AG20443 (cell line): ENCODE data around the gene PHYH.
"Not testable (repeated sequence)": the region's sequence is repeated elsewhere in the genome, so short reads cannot be mapped to it uniquely, and the experiment has no call there.

Experiments
- DNase-seq: peaks from one replicate; pipeline ENCODE4 v3.0.0; 2012; ENCODE audit warnings: low spot score, mixed read lengths

The PHYH gene

DNA sequence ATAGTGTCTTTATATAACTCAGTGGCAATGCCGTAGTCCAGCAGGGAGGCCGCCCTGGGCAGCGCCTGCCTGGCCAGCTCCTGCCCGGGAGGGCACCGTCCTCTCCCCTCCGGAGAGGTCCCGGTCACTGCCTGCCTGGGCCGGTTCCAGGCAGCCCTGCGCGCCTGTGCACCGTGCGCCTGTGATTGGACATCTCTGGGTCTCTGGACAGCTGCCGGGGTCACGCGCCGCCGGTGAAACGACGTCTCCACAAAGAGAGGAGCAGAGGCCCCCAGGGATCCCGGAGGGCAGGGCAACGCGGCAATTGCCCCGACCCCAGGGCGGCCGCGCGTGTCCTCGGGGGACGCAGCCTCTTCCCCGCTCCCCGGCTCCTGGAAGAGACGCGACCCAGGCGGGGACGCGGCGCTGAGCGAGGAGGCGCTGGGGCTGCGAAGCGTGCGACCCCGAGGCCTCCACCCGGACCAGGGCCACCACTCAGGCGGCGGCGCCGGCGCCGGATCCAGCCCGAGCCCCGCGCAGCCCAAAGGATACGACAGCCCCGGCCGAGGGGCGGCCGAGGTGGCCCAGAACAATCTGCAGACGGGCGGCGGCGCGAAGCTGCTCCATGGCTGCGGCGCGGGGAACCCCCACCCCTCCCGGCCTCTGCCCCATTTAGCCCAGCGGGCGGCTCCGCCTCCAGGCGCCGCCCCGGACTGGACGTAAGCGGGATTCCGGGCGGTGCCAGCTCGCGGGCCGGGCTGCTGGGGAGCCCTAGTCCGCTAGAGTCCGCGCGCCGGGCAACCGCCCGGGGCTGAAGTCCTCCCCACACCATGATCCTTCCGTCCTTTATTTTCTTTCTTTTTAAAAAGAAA is at the start of gene PHYH:
PHYH (minus strand) TSS at position 628 of the 851 bp plus-strand sequence; CDS start at position 606, 22 bp downstream.
- DNase-seq = peak; percentile 96

DNA sequence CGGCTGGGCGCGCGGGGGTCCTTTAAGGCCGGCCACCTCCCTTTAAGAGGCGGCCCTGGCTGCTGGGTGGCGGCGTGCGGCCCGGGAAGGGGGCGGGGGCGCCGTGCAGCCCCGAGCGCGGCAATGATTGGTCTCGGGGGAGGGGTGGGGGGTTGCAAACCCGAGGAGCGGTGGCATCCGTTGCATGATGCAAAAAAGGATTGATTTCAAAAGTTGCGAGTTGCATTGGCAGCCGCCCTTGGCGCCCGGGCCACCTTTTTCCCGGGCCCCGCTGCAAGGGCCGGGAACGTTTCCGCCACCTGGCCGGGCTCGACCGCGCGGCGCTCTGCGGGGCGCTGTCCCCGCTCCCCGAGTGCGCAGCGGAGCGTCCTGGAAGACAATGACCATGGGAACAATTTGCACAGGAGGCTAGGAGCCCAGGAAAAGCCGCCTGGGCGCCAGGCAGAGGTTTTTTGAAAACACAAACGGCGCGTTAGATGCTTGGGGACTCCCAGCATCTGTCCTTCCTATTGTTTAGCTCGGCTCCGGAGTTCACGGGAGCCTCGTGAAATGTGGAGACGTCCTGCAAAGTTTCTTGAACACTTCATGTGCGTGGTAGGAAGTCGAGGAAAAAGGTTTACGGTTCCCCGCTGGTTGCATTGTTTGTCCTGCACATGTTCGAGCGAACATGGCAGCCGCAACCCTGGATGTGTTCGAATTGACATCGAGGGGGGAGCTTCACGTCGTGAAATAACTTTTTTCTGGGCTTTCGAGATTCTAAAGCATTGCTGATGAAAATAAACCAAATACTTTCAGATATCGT is 48.6 kb upstream of the PHYH start, which contains the start of gene SEPHS1:
SEPHS1 (minus strand) TSS at position 78 of the 802 bp plus-strand sequence. CDS start 3,343 bp downstream, outside the sequence.
- DNase-seq = peak; percentile 84

DNA sequence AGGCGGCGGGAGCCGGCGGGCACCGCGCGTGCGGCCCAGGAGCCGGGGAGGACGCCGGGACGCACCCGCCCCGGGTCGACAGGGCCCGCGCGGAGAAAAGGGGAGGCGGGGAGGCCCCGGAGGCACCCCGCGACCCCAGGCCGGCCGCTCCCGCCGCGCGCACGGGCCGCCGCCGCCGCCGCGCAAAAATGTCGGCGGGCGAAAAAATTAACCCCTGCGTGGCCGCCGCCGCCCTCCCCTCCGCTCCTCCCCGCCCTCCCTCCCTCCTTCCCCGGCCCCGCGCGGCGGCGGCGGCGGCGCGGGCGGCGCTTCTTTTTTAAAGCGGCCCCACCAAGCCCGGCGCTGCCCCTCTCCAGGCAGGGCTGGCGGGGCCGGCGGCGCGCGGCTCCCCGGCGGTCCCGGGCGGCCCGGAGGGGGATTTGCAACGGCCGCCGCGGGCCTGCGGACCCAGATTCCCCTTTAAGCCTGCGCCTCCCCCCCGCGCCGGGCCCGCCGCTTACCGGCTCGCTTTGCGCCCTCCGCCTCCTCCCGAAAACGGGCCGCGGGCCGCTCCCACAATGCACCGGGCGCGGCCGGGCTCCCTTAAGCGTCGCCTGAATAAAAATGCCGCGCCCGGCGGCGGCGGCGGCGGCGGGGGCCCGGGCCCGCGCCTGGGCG is 47.8 kb upstream of the PHYH start:
- peak; percentile 85 for DNase-seq

- no peak for DNase-seq
These were observed 47.2 kb upstream of the PHYH start for GRCh38 chr10:13347043-13347499.

DNA sequence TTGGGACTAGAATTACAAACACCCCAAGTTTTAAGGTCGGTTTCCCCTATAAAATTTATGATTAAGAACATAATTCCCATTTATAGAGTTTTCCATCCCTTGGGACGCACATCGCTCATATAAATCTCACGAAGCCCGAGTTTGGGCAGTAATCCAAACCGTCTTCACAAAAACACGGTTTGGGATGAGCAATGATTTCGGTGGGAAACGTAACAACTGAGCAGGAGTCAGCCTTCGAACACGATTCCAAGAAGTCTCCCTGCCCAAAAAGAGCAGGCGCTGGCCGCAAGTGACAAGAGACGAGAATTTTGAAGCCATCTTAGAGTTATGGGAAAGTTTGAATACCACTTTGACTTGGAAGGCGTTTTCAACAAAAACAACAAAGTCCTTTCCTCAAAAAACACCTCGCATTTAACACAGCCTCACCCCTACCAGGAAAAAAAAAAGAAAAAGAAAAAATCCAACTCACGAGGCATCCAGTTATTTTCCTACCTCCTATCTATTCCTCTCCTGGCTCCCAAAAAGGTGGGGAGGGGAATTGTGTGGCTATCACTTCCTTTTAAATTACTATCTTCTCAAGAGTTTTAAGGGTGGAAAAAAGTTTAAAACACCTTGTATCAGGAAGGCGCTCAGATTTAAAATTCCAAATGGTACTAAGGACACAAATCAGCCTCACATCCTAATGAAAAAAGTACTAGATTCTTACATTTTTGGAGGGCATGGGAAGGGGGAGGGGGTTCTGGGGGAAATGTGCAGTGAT is 46.6 kb upstream of the PHYH start:
- peak; percentile 56 for DNase-seq

DNA sequence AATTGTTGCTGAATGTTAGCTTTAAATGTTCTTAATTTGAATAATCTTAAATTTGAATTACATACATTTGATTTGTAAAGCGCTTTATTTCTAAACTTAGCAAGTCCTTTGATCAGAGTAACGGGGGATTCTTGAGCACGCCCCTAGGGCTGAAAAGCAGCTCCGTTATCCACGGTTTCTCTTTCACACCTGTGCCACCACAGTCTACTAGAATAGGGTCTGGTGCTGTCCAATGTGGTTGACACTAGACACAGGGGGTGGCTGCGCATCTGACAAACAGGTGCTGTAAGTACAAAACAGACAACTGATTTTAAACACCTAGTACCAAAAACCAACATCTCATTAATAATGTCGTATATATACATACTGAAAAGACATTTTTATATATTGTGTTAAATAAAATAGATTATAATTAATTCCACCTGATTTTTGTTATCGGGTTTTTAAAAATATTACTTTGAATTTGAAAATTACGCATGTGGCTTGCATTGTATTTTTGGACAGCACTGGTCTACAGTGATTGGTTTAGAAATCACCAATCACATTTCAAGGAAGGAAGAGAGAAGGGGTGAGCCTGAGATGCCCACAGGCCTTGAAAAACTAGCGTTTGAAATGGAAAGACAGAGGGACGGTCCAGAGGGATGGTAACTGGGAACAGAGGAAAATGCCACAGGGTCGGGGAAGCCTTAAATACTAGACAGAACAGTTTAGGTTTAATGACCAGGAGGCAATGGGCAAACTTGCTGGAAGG is 40.9 kb upstream of the PHYH start:
- DNase-seq = no peak

DNA sequence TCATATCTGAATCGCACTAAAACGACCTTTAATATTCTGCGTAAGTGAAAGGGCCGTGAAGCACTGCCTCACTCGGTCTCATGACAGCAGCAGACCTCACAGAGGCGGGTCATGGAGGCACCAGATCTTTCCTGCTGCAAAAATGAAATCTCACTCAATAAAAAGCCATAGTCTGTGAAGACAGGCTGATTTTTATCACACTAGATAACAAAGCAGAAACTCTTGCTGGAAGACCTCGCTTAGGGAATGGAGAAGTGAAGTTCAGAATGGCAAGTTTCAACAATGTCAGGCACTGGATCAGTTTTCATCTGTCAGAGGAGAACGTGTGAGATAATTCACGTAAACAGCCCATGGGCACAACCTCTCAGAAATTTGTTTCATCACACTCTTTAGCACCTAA is 40.2 kb upstream of the PHYH start:
- DNase-seq = no peak

DNA sequence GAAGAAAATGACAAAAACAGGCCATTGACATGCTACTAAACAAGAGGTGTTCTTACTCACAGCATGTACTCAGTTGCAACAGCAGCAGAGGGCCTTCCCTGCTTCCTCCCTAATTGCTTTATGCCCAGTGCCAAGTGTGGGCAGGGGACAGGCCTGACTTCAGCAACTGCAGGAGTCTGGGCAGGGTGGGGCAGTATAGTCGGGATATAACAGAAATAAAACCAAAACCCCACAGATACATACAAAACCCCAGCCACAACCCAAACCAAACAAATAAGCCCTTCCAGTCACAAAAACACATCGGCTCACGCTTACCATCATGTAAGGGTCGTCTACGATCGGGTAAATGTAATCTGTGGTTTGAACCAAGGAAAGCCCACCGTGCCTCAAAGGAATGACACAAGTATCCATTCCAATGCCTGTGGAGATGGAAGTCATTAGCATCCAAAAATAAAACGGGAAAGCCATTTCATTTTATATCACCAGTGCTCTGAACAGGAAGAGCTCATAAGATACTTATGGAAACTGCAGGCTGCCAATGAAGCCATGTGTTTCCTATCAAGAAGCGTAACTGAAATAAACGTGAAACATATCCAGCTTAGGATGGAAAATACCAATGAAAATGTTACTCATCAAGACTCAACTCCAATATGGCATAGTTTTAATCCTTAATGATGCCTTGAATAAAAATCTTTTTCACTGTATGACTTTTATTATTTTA is 38.7 kb upstream of the PHYH start:
- DNase-seq = peak; percentile 39

DNA sequence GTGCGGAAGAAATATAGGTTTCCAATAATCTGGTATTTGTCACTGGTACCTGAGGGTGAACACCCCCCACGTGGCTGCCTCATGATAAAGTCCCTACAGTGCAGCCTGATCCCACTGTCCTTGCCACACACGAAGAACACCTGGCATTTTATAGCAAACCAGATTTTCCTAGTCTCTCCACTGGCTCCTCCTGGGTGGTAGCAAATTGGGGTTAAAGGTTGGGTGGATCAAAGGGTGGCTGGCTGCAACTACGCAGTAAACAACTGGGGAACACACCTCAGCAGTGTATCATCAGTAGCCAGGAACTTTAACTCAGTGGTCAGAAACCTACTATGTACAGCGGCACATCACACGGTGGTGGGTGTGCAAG is 37.9 kb upstream of the PHYH start:
- DNase-seq = no peak

- no peak for DNase-seq
These were observed 37.4 kb upstream of the PHYH start for GRCh38 chr10:13337128-13337826.

GRCh38 chr10:13335881-13336280 is 36.0 kb upstream of the PHYH start:
- DNase-seq = no peak

GRCh38 chr10:13334556-13334955 is 34.7 kb upstream of the PHYH start:
- DNase-seq = no peak

- DNase-seq = no peak
These were observed 31.8 kb upstream of the PHYH start for GRCh38 chr10:13331646-13332045.

DNA sequence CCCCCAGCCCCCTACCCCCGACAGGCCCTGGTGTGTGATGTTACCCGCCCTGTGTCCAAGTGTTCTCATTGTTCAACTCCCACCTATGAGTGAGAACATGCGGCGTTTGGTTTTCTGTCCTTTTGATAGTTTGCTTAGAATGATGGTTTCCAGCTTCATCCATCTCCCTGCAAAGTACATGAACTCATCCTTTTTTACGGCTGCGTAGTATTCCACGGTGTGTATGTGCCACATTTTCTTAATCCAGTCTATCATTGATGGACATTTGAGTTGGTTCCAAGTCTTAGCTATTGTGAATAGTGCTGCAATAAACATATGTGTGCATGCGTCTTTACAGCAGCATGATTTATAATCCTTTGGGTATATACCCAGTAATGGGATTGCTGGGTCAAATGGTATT is 31.1 kb upstream of the PHYH start:
- not testable (repeated sequence) for DNase-seq

- DNase-seq = no peak
These were observed 29.7 kb upstream of the PHYH start for GRCh38 chr10:13329565-13329964.

GRCh38 chr10:13328613-13329012 is 28.7 kb upstream of the PHYH start:
- DNase-seq = no peak

DNA sequence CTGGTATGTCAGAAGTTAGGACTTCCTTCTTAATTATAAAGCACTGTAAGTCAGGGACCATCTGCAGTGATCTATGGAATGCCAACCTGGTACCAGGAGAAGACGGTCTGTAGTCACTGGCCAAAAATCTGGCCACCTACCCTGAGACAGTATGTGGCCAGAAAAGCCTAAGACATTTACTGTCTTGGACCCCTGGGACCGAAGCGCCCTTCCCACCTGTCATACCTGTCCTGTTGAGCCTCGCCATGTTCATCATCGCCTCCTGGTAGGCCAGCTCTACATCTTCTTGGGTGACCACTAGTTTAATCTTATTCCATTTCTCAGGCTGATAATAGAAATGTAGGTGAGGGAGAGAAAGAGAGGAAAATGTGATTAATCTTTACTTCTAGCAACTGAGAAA is 28.3 kb upstream of the PHYH start:
- no peak for DNase-seq

DNA sequence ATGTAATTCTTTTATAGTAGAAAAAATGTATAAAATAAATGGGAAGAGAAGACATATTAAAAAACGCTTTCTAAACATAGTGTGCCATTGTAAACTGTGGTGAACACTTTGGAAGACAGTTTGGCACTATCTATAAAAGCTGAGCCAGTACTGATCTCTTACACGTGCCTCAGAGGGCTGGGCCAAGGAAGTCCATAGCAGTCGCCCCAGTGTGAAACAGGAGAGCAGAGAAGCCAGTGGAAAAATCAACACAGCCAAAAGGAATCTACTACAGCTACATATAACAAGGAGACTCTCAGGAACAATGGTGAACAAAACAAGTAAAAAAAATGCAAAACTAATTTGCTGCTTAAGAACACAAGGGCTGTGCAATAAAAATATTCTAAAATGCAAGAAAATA is 27.7 kb upstream of the PHYH start:
- no peak for DNase-seq

- no peak for DNase-seq
These were observed 22.8 kb upstream of the PHYH start for GRCh38 chr10:13322615-13323148.
